GM19463 (cell line): ENCODE data around the gene LIF.

Experiments
- ATAC-seq: cut with Tn5 transposase; IDR thresholded peaks from one replicate; pipeline ENCODE4 v1.9.1; 2021; ENCODE audit warnings: mild to moderate bottlenecking, moderate library complexity; ENCODE audit not compliant: unreplicated experiment

The LIF gene

GRCh38 chr22:30265131-30265720 lies 18.7 kb upstream of the LIF start:
- no peak for ATAC-seq

- no peak for ATAC-seq
Observed at GRCh38 chr22:30263883-30264282, 17.3 kb upstream of the LIF start.

- ATAC-seq, result no peak
Observed at GRCh38 chr22:30262917-30263741, 16.6 kb upstream of the LIF start.

- no peak for ATAC-seq
Observed at GRCh38 chr22:30262112-30262511, 15.6 kb upstream of the LIF start.

GRCh38 chr22:30261134-30261533 lies 14.6 kb upstream of the LIF start:
- ATAC-seq, result no peak

- no peak for ATAC-seq
Observed at GRCh38 chr22:30260682-30261081, 14.1 kb upstream of the LIF start.

GRCh38 chr22:30260276-30260675 lies 13.7 kb upstream of the LIF start:
- ATAC-seq, result no peak

GRCh38 chr22:30254314-30254713 lies 7.8 kb upstream of the LIF start:
- ATAC-seq, result no peak

GRCh38 chr22:30253205-30253852 lies 6.8 kb upstream of the LIF start:
- no peak for ATAC-seq

- no peak for ATAC-seq
Observed at GRCh38 chr22:30252411-30253204, 6.0 kb upstream of the LIF start.

GRCh38 chr22:30251711-30252110 lies 5.2 kb upstream of the LIF start:
- ATAC-seq, result no peak

- no peak for ATAC-seq
Observed at GRCh38 chr22:30250661-30251267, 4.2 kb upstream of the LIF start.

- no peak for ATAC-seq
Observed at GRCh38 chr22:30250039-30250565, 3.5 kb upstream of the LIF start.

- no peak for ATAC-seq
Observed at GRCh38 chr22:30249049-30250038, 2.8 kb upstream of the LIF start.

GRCh38 chr22:30248484-30248883 lies 1.9 kb upstream of the LIF start:
- ATAC-seq, result no peak

- no peak for ATAC-seq
Observed at GRCh38 chr22:30247974-30248373, 1.4 kb upstream of the LIF start.

- ATAC-seq, result no peak
Observed at GRCh38 chr22:30247561-30247960, 1.0 kb upstream of the LIF start.

GRCh38 chr22:30246814-30247376 lies 336 bp upstream of the LIF start:
- ATAC-seq, result no peak
